ENCODE results near the gene RAB44.

The RAB44 gene

GRCh38 chr6:36743032-36743431, 45.4 kb downstream of the RAB44 start:
- TF ChIP-seq, protein P1, sequence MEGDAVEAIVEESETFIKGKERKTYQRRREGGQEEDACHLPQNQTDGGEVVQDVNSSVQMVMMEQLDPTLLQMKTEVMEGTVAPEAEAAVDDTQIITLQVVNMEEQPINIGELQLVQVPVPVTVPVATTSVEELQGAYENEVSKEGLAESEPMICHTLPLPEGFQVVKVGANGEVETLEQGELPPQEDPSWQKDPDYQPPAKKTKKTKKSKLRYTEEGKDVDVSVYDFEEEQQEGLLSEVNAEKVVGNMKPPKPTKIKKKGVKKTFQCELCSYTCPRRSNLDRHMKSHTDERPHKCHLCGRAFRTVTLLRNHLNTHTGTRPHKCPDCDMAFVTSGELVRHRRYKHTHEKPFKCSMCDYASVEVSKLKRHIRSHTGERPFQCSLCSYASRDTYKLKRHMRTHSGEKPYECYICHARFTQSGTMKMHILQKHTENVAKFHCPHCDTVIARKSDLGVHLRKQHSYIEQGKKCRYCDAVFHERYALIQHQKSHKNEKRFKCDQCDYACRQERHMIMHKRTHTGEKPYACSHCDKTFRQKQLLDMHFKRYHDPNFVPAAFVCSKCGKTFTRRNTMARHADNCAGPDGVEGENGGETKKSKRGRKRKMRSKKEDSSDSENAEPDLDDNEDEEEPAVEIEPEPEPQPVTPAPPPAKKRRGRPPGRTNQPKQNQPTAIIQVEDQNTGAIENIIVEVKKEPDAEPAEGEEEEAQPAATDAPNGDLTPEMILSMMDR (IDR thresholded peaks at IDR 0.05; ENCODE audit: borderline replicate concordance, insufficient read depth, low read depth, low read length): no peak
- H3K4me3 ChIP-seq (ENCODE audit: low read depth, low read length): no peak overlapping the region

DNA sequence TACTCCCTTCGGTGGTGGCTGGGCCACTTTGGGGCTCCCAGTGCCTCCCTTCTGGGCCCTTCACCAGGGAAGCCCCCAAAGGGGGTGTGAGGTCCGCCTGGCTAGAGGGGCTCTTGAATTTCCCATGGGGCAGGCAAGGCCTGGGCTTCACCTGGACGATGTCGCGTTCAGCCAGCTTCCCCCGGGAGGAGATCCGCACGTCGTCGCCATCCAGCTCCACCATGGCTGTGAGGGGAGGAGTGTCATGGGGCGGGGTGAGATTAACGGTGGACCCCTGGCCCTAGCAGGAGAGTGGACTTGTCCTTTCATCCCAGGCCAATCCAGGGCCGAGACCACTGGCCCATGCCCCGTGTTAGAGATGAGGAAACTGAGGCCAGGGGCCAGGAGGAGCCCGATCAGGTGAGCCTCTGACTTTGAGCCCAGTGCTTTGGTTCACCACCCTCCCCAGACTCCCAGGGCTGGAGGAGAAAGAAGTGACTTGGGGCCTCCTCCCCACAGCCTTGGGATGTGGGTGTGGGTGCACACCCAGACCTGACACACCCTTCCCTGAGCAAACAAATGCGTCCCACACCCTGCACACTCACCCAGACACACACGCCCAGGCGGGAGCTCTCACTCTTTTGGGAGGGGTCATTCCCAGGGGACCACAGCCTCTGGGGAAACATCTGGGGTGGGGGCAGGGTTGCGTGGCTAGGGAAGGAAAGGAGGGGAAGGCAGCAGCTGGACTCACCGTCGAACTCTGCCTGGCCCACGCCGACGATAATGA, 46.1 kb downstream of the RAB44 start:
- no peak overlapping the region for H3K4me3 ChIP-seq (ENCODE audit: low read depth, low read length)
- TF ChIP-seq, protein P1 (IDR thresholded peaks at IDR 0.05; ENCODE audit: borderline replicate concordance, insufficient read depth, low read depth, low read length): no peak

GRCh38 chr6:36744304-36744673, 46.7 kb downstream of the RAB44 start:
- no peak overlapping the region for H3K4me3 ChIP-seq (ENCODE audit: low read depth, low read length)
- TF ChIP-seq, protein P1 (IDR thresholded peaks at IDR 0.05; ENCODE audit: borderline replicate concordance, insufficient read depth, low read depth, low read length): no peak

- TF ChIP-seq, protein P1 (IDR thresholded peaks at IDR 0.05; ENCODE audit: borderline replicate concordance, insufficient read depth, low read depth, low read length): no peak
Observed at GRCh38 chr6:36745283-36745682, 47.7 kb downstream of the RAB44 start.

GRCh38 chr6:36745836-36746235, 48.2 kb downstream of the RAB44 start:
- TF ChIP-seq, protein P1 (IDR thresholded peaks at IDR 0.05; ENCODE audit: borderline replicate concordance, insufficient read depth, low read depth, low read length): no peak
- H3K4me3 ChIP-seq (ENCODE audit: low read depth, low read length): no peak overlapping the region

More at GRCh38 chr6:36745283-36745682, 47.7 kb downstream of the RAB44 start:
- no peak overlapping the region for H3K4me3 ChIP-seq (ENCODE audit: low read depth, low read length)

DNA sequence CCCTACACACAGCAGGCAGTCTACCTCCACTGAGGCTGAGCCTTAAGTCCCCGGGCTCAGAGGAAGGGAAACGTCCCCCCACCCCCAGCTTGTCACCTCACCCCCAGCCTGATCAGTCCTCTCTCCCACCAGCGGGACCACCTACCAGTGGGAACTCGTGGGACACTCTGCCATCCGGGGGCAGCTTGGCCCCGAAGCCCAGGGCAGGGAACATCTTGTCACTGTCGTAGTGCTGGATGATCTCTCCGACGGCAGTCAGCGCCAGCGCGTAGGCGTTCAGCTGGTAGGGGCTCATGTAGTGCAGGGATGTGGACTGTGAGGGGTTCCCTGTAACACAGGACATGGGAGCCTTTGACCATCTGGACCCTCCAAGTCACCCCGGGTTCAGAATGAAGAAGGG, 48.6 kb downstream of the RAB44 start:
- TF ChIP-seq, protein P1 (IDR thresholded peaks at IDR 0.05; ENCODE audit: borderline replicate concordance, insufficient read depth, low read depth, low read length): no peak
- H3K4me3 ChIP-seq (ENCODE audit: low read depth, low read length): no peak overlapping the region

GRCh38 chr6:36749829-36750489, 52.3 kb downstream of the RAB44 start:
- TF ChIP-seq, protein P1 (IDR thresholded peaks at IDR 0.05; ENCODE audit: borderline replicate concordance, insufficient read depth, low read depth, low read length): no peak
- no peak overlapping the region for H3K4me3 ChIP-seq (ENCODE audit: low read depth, low read length)

All from GM12875 (cell line).